Measurements from ENCODE around the gene AP3S2.
"Not testable (repeated sequence)": the region's sequence is repeated elsewhere in the genome, so short reads cannot be mapped to it uniquely, and the experiment has no call there.

AP3S2 gene

GRCh38 chr15:89893696-89894447, at the start of gene AP3S2:
Gene AP3S2, minus strand, starts transcription at chr15:89893994. Its CDS starts 45 bp downstream, at chr15:89893949.
- peak; percentile 86 to 89 for DNase-seq

GRCh38 chr15:89939910-89940309, 46.1 kb upstream of the AP3S2 start:
- DNase-seq = no peak

GRCh38 chr15:89939377-89939776, 45.6 kb upstream of the AP3S2 start:
- not testable (repeated sequence) for DNase-seq

GRCh38 chr15:89937365-89938350, 43.9 kb upstream of the AP3S2 start:
- peak; percentile 9 to 27 for DNase-seq

- DNase-seq = no peak
Measured at GRCh38 chr15:89936786-89937265, 43.0 kb upstream of the AP3S2 start.

- DNase-seq = peak; percentile 59 to 74
Measured at GRCh38 chr15:89936051-89936785, 42.4 kb upstream of the AP3S2 start.

GRCh38 chr15:89932880-89933279, 39.1 kb upstream of the AP3S2 start:
- no peak for DNase-seq

- no peak for DNase-seq
Measured at GRCh38 chr15:89928421-89928820, 34.6 kb upstream of the AP3S2 start.

- DNase-seq = no peak
Measured at GRCh38 chr15:89926158-89926557, 32.4 kb upstream of the AP3S2 start.

- DNase-seq = no peak
Measured at GRCh38 chr15:89917442-89918101, 23.8 kb upstream of the AP3S2 start.

GRCh38 chr15:89916660-89917059, 22.9 kb upstream of the AP3S2 start:
- no peak for DNase-seq

- no peak for DNase-seq
Measured at GRCh38 chr15:89912674-89913396, 19.0 kb upstream of the AP3S2 start, which contains the start of gene ARPIN. Gene ARPIN, minus strand, starts transcription at chr15:89912952. Its CDS starts 117 bp downstream, at chr15:89912835.

GRCh38 chr15:89912145-89912673, 18.4 kb upstream of the AP3S2 start:
- DNase-seq = no peak

GRCh38 chr15:89910891-89911626, 17.3 kb upstream of the AP3S2 start:
- peak; percentile 11 to 13 for DNase-seq

- DNase-seq = no peak
Measured at GRCh38 chr15:89909611-89910010, 15.8 kb upstream of the AP3S2 start.

- no peak for DNase-seq
Measured at GRCh38 chr15:89908226-89908625, 14.4 kb upstream of the AP3S2 start.

- no peak for DNase-seq
Measured at GRCh38 chr15:89907289-89907688, 13.5 kb upstream of the AP3S2 start.

GRCh38 chr15:89905846-89906378, 12.1 kb upstream of the AP3S2 start:
- DNase-seq = no peak

GRCh38 chr15:89904519-89904918, 10.7 kb upstream of the AP3S2 start:
- DNase-seq = no peak

GRCh38 chr15:89903858-89904130, 10.0 kb upstream of the AP3S2 start:
- no peak for DNase-seq
